ENCODE data around the gene CES3. TPM values are rescaled to one million over a fixed set of nuclear protein-coding genes. Genes with fewer than 3 reads are reported as not detected.

Gene CES3
- total and polyA plus RNA-seq, 9 of the 15 experiments (the other 6 are each of a cell fraction or from before 2014, with no cell fraction given): 0.06 to 2.2 (median 0.68) TPM

- no TSS peak for BruUV-seq (replicated peaks)
- no peak for DNase-seq (ENCODE audit: extremely low read depth in 1 of 4, low spot score in 3 of 4)
- no peak for FAIRE-seq
- Histone ChIP-seq H2AFZ (ENCODE audit: low read depth, low read length) (no peak overlapping the region), H3K9ac (ENCODE audit: insufficient read depth in 1 of 2, low read depth in 2 of 2, low read length in 2 of 2) (no peak overlapping the region), H3K27ac (ENCODE audit: extremely low read depth, low read depth, low read length) (no peak overlapping the region), H3K4me2 (ENCODE audit: insufficient read depth, low read length) (no peak overlapping the region), H3K36me3 (ENCODE audit: control insufficient read depth, insufficient read depth, low read length) (no peaks in the 10 kb centered on the region), H4K20me1 (replicated peaks; ENCODE audit: control insufficient read depth, insufficient read depth, low read length) (no peaks in the 10 kb centered on the region), H3K9me3 (replicated peaks; ENCODE audit: control insufficient read depth, insufficient read depth, low read depth, low read length) (no peaks in the 10 kb centered on the region), H3K79me2 (ENCODE audit: control insufficient read depth, insufficient read depth, low read length) (no peaks in the 10 kb centered on the region), H3K4me1 (replicated peaks in 1 of 2; ENCODE audit: control insufficient read depth in 2 of 2, insufficient read depth in 2 of 2, low read length in 2 of 2) (no peaks in the 10 kb centered on the region), H3K4me3 (no peak overlapping the region), H3K9me1 (ENCODE audit: control insufficient read depth, insufficient read depth, low read length) (no peaks in the 10 kb centered on the region), H3K27me3 (ENCODE audit: control insufficient read depth in 2 of 2, insufficient read depth in 2 of 2, low read length in 2 of 2) (no peaks in the 10 kb centered on the region)
- in situ Hi-C loops (cut with MboI) (no loop called here), intact Hi-C loops (cut with micrococcal nuclease) (no loop called here)
- TF ChIP-seq ETS1 (conservative IDR thresholded peaks at IDR 0.05; ENCODE audit: control insufficient read depth, low read depth, low read length) (no peak), ZNF121 (CRISPR knock-in tag; conservative IDR thresholded peaks at IDR 0.05) (peak; percentile 80)
- POLR2A ChIA-PET: no interaction called here
- no peak for ATAC-seq
- 71% methylated on average over 6 of the region's 6 CpGs for WGBS (ENCODE audit: insufficient coverage, low coverage, missing lambda C conversion rate)
- CTCF ChIA-PET (ENCODE audit: low intra/inter-chr PET ratio): no interaction called here
Measured at GRCh38 chr16:66986559-66986958, 25.5 kb downstream of the CES3 start.

- Histone ChIP-seq H3K4me3 (no peak within 1 kb of the TSS), H3K79me2 (ENCODE audit: control insufficient read depth, insufficient read depth, low read length) (no peaks in the 10 kb centered on the region), H3K4me2 (ENCODE audit: insufficient read depth, low read length) (no peak within 1 kb of the TSS), H2AFZ (ENCODE audit: low read depth, low read length) (peak within 1 kb of the TSS; percentile 58; the same call in 1 of the 2 replicates), H3K27me3 (ENCODE audit: control insufficient read depth in 2 of 2, insufficient read depth in 2 of 2, low read length in 2 of 2) (no peaks in the 10 kb centered on the region; a peak in 1 of 5 replicates), H4K20me1 (replicated peaks; ENCODE audit: control insufficient read depth, insufficient read depth, low read length) (no peaks in the 10 kb centered on the region), H3K9me1 (ENCODE audit: control insufficient read depth, insufficient read depth, low read length) (no peaks in the 10 kb centered on the region), H3K9me3 (replicated peaks; ENCODE audit: control insufficient read depth, insufficient read depth, low read depth, low read length) (no peaks in the 10 kb centered on the region), H3K4me1 (replicated peaks in 1 of 2; ENCODE audit: control insufficient read depth in 2 of 2, insufficient read depth in 2 of 2, low read length in 2 of 2) (no peaks in the 10 kb centered on the region), H3K9ac (ENCODE audit: insufficient read depth in 1 of 2, low read depth in 2 of 2, low read length in 2 of 2) (peak within 1 kb of the TSS in 1 of 2 experiments; percentile 61; a peak in 2 of 4 replicates), H3K27ac (ENCODE audit: extremely low read depth, low read depth, low read length) (no peak within 1 kb of the TSS), H3K36me3 (ENCODE audit: control insufficient read depth, insufficient read depth, low read length) (no peaks in the 10 kb centered on the region)
- BruUV-seq (replicated peaks): no TSS peak
- FAIRE-seq: peak; percentile 11
- 34% methylated on average over 11 of the region's 11 CpGs for WGBS (ENCODE audit: insufficient coverage, low coverage, missing lambda C conversion rate)
- intact Hi-C loops (cut with micrococcal nuclease): no loop called here
- ChIA-PET POLR2A (interaction anchor here (0.6 to 1.2 kb wide), 2 partner anchors 172 to 187 kb away, joined by 3 read pairs; no protein-coding TSS in a partner anchor), CTCF (ENCODE audit: low intra/inter-chr PET ratio) (no interaction called here)
- in situ Hi-C loops (cut with MboI): no loop called here
- peak; percentile 28; the same call in 1 of the 3 replicates for ATAC-seq
- DNase-seq (ENCODE audit: extremely low read depth in 1 of 4, low spot score in 3 of 4): no peak
- TF ChIP-seq DMBX1 (CRISPR knock-in tag; IDR thresholded peaks at IDR 0.05; ENCODE audit: borderline replicate concordance) (no peak), CHCHD3 (CRISPR knock-in tag; IDR thresholded peaks at IDR 0.05) (no peak), GTF3C2 (IDR thresholded peaks at IDR 0.05; ENCODE audit: borderline replicate concordance, extremely low read depth, insufficient read length) (no peak), U2AF1 (optimal IDR thresholded peaks at IDR 0.05; ENCODE audit: low read depth, low read length) (no peak), KLF13 (tag; IDR thresholded peaks at IDR 0.05; ENCODE audit: borderline replicate concordance, low read depth) (no peak), EHMT2 (IDR thresholded peaks at IDR 0.05) (no peak), ZZZ3 (IDR thresholded peaks at IDR 0.05) (no peak)
Measured at GRCh38 chr16:66988197-66988788, 27.2 kb downstream of the CES3 start, which contains the start of gene CES4A. CES4A (plus strand) TSS chr16:66988589; CDS start chr16:66988773, 184 bp downstream.

All from K562 (cell line).